HCT116 (cell line): Measurements from ENCODE around the gene UBL4B. TPM values are rescaled to one million over a fixed set of nuclear protein-coding genes. Genes with fewer than 3 reads are reported as not detected.

Source experiments
- ATAC-seq: fragments of 200-7000 bp; cut with Tn5 transposase; 2 replicates; pipeline ENCODE4 v1.9.1; 2020; ENCODE audit warnings: mild to moderate bottlenecking, moderate library complexity
- BruUV-seq: library from RNA; stranded (reverse); fragments of 400-500 nt; replicated peaks from 2 replicates; lab custom pipeline; 2021; lab: Mats Ljungman, UMichigan
- CTCF ChIA-PET: fragments of 300-600 bp; sonication (Branson Sonifier 250); formaldehyde crosslinking; loops from one replicate; lab custom pipeline; 2021; ENCODE audit warnings: antibody characterized with exemption; lab: Charles Lee
- POLR2A ChIA-PET: fragments of 300-600, 350-600 bp; sonication (Branson Sonifier 250); formaldehyde crosslinking; loops from one replicate; lab custom pipeline; 2021; ENCODE audit warnings: antibody characterized with exemption; lab: Charles Lee
- RAD21 ChIA-PET, 2 experiments: fragments of 300-600 bp; sonication (Branson Sonifier 250); formaldehyde crosslinking; loops; one replicate each; lab custom pipeline; 2023; ENCODE audit warnings: low total read pairs in 2 of 2; ENCODE audit not compliant: uncharacterized antibody in 2 of 2, unreplicated experiment in 2 of 2, low non-redundant PET in 1 of 2; lab: Charles Lee
- DNase-seq: peaks from one replicate; pipeline ENCODE4 v3.0.0-alpha.2; 2010; ENCODE audit warnings: low read depth, low spot score
- H2AFZ ChIP-seq: fragments of 200-600 bp; shearing (Covaris generic), sonication (generic); 2 replicates; pipeline ENCODE4 v1.6.1; 2017; ENCODE audit warnings: low read depth, mixed run types, mixed read lengths, antibody characterized with exemption, low read length; ENCODE audit not compliant: poor library complexity, severe bottlenecking
- H3K27ac ChIP-seq: 2 replicates; pipeline ENCODE4 v1.5.1; 2012; ENCODE audit warnings: low read depth, low read length
- H3K27me3 ChIP-seq: fragments of 200-600 bp; sonication (generic); 2 replicates; pipeline ENCODE4 v1.6.1; 2016; ENCODE audit warnings: mixed run types, low read length, mixed read lengths; ENCODE audit not compliant: insufficient read depth
- H3K36me3 ChIP-seq, 2 experiments: fragments of 200-500 bp in 1 of 2; fragments of 200-600 bp in 1 of 2; sonication (Bioruptor generic) in 1 of 2; sonication (generic) in 1 of 2; 2 replicates each; pipeline versions ENCODE4 v1.5.1 to v1.6.1; 2014 to 2016; ENCODE audit warnings: low read length in 2 of 2, inconsistent platforms in 1 of 2, mixed read lengths in 1 of 2, mixed run types in 1 of 2; ENCODE audit not compliant: insufficient read depth in 2 of 2, control insufficient read depth in 1 of 2
- H3K4me1 ChIP-seq, 2 experiments: fragments of 200-600 bp in 1 of 2; sonication (generic) in 1 of 2; 2 replicates each; pipeline versions ENCODE4 v1.5.1 to v1.6.1; 2012 to 2017; ENCODE audit warnings: low read length in 2 of 2, inconsistent platforms in 1 of 2, mild to moderate bottlenecking in 1 of 2, mixed read lengths in 1 of 2, mixed run types in 1 of 2, moderate library complexity in 1 of 2; ENCODE audit not compliant: insufficient read depth in 2 of 2, control insufficient read depth in 1 of 2
- H3K4me2 ChIP-seq: fragments of 200-600 bp; sonication (generic); 2 replicates; pipeline ENCODE4 v1.6.1; 2017; ENCODE audit warnings: mixed run types, low read length, mixed read lengths
- H3K4me3 ChIP-seq, 2 experiments: fragments of 200-600 bp in 1 of 2; sonication (generic) in 1 of 2; replicated peaks in 1 of 2; 2 replicates each; pipeline ENCODE4 v1.5.1; 2011 to 2016; ENCODE audit warnings: low read length in 2 of 2, control low read depth in 1 of 2, low read depth in 1 of 2, mild to moderate bottlenecking in 1 of 2, mixed read lengths in 1 of 2, mixed run types in 1 of 2
- H3K79me2 ChIP-seq: fragments of 200-600 bp; sonication (generic); 2 replicates; pipeline ENCODE4 v1.6.1; 2017; ENCODE audit warnings: mild to moderate bottlenecking, mixed run types, low read length, moderate library complexity, mixed read lengths; ENCODE audit not compliant: insufficient read depth
- H3K9ac ChIP-seq: fragments of 200-600 bp; sonication (generic); 2 replicates; pipeline ENCODE4 v1.6.1; 2016; ENCODE audit warnings: low read length, mixed read lengths
- H3K9me2 ChIP-seq: fragments of 200-600 bp; sonication (generic), shearing (Covaris generic); 2 replicates; pipeline ENCODE4 v1.6.1; 2017; ENCODE audit warnings: mixed run types, mild to moderate bottlenecking, moderate library complexity; ENCODE audit not compliant: insufficient read depth
- H3K9me3 ChIP-seq, 2 experiments: fragments of 200-500 bp in 1 of 2; fragments of 200-600 bp in 1 of 2; sonication (Bioruptor generic) in 1 of 2; sonication (generic) in 1 of 2; 2 replicates each; pipeline ENCODE4 v1.6.1; 2014 to 2017; ENCODE audit warnings: low read length in 2 of 2, mixed read lengths in 2 of 2, inconsistent platforms in 1 of 2, low read depth in 1 of 2, mild to moderate bottlenecking in 1 of 2, mixed run types in 1 of 2, moderate library complexity in 1 of 2; ENCODE audit not compliant: control insufficient read depth in 1 of 2, insufficient read depth in 1 of 2
- H4K20me1 ChIP-seq: fragments of 200-600 bp; sonication (generic), shearing (Covaris generic); 2 replicates; pipeline ENCODE4 v1.6.1; 2017; ENCODE audit warnings: mixed run types, mild to moderate bottlenecking, moderate library complexity; ENCODE audit not compliant: insufficient read depth
- CBX3 ChIP-seq: IDR thresholded peaks from 2 replicates; pipeline ENCODE4 v1.6.1; 2012; ENCODE audit warnings: low read depth
- CEBPB ChIP-seq: IDR thresholded peaks from 2 replicates; pipeline ENCODE4 v1.6.1; 2012; ENCODE audit warnings: low read depth
- ELF1 ChIP-seq: IDR thresholded peaks from 2 replicates; pipeline ENCODE4 v1.6.1; 2012; ENCODE audit warnings: low read depth, borderline replicate concordance
- EZH2 ChIP-seq: fragments of 200-600 bp; sonication (generic); IDR thresholded peaks from 2 replicates; pipeline ENCODE4 v1.6.1; 2017; ENCODE audit warnings: antibody characterized with exemption, mixed run types
- FOSL1 ChIP-seq: IDR thresholded peaks from 2 replicates; pipeline ENCODE4 v1.6.1; 2012; ENCODE audit warnings: low read depth
- POLR2A ChIP-seq: IDR thresholded peaks from 2 replicates; pipeline ENCODE4 v1.7.0; 2011; ENCODE audit warnings: borderline replicate concordance; ENCODE audit not compliant: insufficient read depth, insufficient read length; ENCODE audit errors: extremely low read depth
- POLR2AphosphoS5 ChIP-seq: IDR thresholded peaks from 2 replicates; pipeline ENCODE4 v1.6.1; 2011; ENCODE audit warnings: mild to moderate bottlenecking, low read depth, low read length, moderate library complexity
- RAD21 ChIP-seq: IDR thresholded peaks from 2 replicates; pipeline ENCODE4 v1.6.1; 2012; ENCODE audit warnings: low read depth, mild to moderate bottlenecking
- SIN3A ChIP-seq: IDR thresholded peaks from 2 replicates; pipeline ENCODE4 v1.6.1; 2012; ENCODE audit warnings: low read depth
- SP1 ChIP-seq: IDR thresholded peaks from 2 replicates; pipeline ENCODE4 v1.6.1; 2012; ENCODE audit warnings: low read depth
- SRF ChIP-seq: IDR thresholded peaks from 2 replicates; pipeline ENCODE4 v1.6.1; 2012; ENCODE audit warnings: low read depth
- TCF7L2 ChIP-seq: IDR thresholded peaks from 2 replicates; pipeline ENCODE4 v1.7.0; 2011; ENCODE audit warnings: borderline replicate concordance, inconsistent platforms; ENCODE audit not compliant: insufficient read depth, insufficient read length; ENCODE audit errors: extremely low read depth
- intact Hi-C: fragments of 100-400 bp; cut with micrococcal nuclease; formaldehyde crosslinking; loops from 2 replicates; pipeline ENCODE4 v1.10.0; 2022
- total RNA-seq: library from RNA; stranded (reverse); gene quantifications from one replicate; pipeline ENCODE4 v1.2.1, GENCODE V29; 2021; ENCODE audit not compliant: unreplicated experiment
- TF ChIP-seq, protein P1 (sequence below): IDR thresholded peaks from 2 replicates; pipeline ENCODE4 v1.6.1; 2012
- TF ChIP-seq, protein P2 (sequence below): IDR thresholded peaks from 2 replicates; pipeline ENCODE4 v1.6.1; 2012; ENCODE audit warnings: low read depth
- TF ChIP-seq, protein P3 (sequence below): IDR thresholded peaks from 2 replicates; pipeline ENCODE4 v1.6.1; 2011; ENCODE audit warnings: mild to moderate bottlenecking, low read length, moderate library complexity; ENCODE audit not compliant: insufficient replicate concordance; ENCODE audit errors: extremely low read depth
- TF ChIP-seq, protein P4 (sequence below): IDR thresholded peaks from 2 replicates; pipeline ENCODE4 v1.6.1; 2012

Gene UBL4B
- total RNA-seq, 1 experiment from 2014 or later, result 0.57 TPM

DNA sequence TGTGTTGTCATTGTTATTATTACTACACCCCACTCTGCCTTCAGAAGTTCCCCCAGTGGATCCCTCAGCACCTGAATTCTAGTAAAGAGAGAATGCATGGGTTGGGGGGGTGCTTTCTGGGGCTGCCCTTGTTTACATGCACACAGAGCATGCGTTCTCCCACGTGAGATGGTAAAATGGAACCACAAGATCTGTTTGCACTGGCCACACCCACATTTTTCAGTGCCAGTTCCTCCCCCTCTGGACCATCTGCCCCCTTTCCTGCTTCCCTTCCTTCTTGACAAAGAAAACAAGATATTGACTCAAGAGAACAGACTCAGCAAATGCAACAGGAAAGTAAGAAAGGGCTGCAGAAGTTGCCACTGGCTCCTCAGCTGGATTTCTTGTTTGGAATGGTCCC is 46.9 kb downstream of the UBL4B start:
- Histone ChIP-seq H3K79me2 (no peaks in the 10 kb centered on the region), H3K9me2 (no peaks in the 10 kb centered on the region), H3K4me2 (no peak overlapping the region), H2AFZ (no peak overlapping the region), H3K9ac (no peak overlapping the region), H3K27ac (no peak overlapping the region), H4K20me1 (no peaks in the 10 kb centered on the region), H3K4me3 (no peak overlapping the region), H3K36me3 (no peaks in the 10 kb centered on the region), H3K9me3 (no peaks in the 10 kb centered on the region), H3K4me1 (peaks cover 0 to 6% of the 10 kb centered on the region in 2 experiments; a peak in 2 of 4 replicates), H3K27me3 (no peaks in the 10 kb centered on the region)
- DNase-seq, result no peak
- POLR2A ChIA-PET, result no interaction called here
- no TSS peak for BruUV-seq
- CTCF ChIA-PET, result no interaction called here
- RAD21 ChIA-PET, result no interaction called here
- TF ChIP-seq, protein P1, sequence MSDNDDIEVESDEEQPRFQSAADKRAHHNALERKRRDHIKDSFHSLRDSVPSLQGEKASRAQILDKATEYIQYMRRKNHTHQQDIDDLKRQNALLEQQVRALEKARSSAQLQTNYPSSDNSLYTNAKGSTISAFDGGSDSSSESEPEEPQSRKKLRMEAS, result no peak
- intact Hi-C loops, result no loop called here
- ATAC-seq, result no peak

DNA sequence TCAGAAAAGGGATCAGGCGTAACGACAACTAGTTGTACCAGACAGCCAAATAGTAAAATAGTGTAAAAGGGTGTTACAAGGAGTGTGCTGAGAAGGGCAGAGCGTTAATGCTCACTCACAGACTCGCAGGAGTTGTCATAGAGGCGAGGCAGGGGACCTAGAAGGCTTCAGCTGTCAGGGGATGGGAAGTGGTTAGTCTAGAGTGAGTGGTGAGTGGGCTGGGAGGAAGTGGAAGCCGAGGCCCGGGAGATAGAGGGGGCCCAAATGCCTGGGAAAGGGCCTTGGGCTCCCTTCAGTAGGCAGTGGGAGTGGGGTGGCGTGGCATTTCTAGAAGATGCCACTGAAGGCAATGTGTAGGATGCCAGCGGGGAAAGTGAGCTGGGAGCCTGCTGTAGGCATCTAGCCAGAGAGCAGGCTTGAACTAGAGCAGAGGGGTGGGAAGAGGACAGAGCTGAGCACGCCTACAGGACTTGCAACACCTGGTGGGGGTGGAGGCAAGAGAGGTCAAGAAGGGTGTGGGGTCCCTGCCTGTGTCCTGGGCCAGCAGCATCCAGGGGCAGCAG is 48.4 kb downstream of the UBL4B start:
- H4K20me1 ChIP-seq, result no peaks in the 10 kb centered on the region
- no peak overlapping the region for H3K4me3 ChIP-seq
- BruUV-seq, result no TSS peak
- no peak overlapping the region for H3K27ac ChIP-seq
- ChIA-PET CTCF (interaction anchor here (0.6 kb wide), 1 partner anchor 10 kb away, joined by 5 read pairs; the partner anchor contains the start of gene SLC6A17), POLR2A (no interaction called here), RAD21 (no interaction called here)
- H3K79me2 ChIP-seq, result no peaks in the 10 kb centered on the region
- no peak overlapping the region for H3K4me2 ChIP-seq
- no peaks in the 10 kb centered on the region for H3K9me2 ChIP-seq
- peaks cover 0 to 6% of the 10 kb centered on the region in 2 experiments; a peak in 2 of 4 replicates for H3K4me1 ChIP-seq
- no peak overlapping the region for H2AFZ ChIP-seq
- H3K9ac ChIP-seq, result no peak overlapping the region
- DNase-seq (no peak), ATAC-seq (no peak)
- H3K9me3 ChIP-seq, result no peaks in the 10 kb centered on the region
- no peaks in the 10 kb centered on the region for H3K27me3 ChIP-seq
- intact Hi-C loops, result no loop called here
- H3K36me3 ChIP-seq, result no peaks in the 10 kb centered on the region
- TF ChIP-seq CEBPB (no peak), SIN3A (no peak), POLR2A (no peak), POLR2AphosphoS5 (no peak), SP1 (no peak), EZH2 (no peak), ELF1 (no peak), CBX3 (no peak), TCF7L2 (no peak), FOSL1 (no peak), SRF (no peak), RAD21 (no peak)
- TF ChIP-seq, protein P2, sequence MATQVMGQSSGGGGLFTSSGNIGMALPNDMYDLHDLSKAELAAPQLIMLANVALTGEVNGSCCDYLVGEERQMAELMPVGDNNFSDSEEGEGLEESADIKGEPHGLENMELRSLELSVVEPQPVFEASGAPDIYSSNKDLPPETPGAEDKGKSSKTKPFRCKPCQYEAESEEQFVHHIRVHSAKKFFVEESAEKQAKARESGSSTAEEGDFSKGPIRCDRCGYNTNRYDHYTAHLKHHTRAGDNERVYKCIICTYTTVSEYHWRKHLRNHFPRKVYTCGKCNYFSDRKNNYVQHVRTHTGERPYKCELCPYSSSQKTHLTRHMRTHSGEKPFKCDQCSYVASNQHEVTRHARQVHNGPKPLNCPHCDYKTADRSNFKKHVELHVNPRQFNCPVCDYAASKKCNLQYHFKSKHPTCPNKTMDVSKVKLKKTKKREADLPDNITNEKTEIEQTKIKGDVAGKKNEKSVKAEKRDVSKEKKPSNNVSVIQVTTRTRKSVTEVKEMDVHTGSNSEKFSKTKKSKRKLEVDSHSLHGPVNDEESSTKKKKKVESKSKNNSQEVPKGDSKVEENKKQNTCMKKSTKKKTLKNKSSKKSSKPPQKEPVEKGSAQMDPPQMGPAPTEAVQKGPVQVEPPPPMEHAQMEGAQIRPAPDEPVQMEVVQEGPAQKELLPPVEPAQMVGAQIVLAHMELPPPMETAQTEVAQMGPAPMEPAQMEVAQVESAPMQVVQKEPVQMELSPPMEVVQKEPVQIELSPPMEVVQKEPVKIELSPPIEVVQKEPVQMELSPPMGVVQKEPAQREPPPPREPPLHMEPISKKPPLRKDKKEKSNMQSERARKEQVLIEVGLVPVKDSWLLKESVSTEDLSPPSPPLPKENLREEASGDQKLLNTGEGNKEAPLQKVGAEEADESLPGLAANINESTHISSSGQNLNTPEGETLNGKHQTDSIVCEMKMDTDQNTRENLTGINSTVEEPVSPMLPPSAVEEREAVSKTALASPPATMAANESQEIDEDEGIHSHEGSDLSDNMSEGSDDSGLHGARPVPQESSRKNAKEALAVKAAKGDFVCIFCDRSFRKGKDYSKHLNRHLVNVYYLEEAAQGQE, result no peak
- TF ChIP-seq, protein P3, sequence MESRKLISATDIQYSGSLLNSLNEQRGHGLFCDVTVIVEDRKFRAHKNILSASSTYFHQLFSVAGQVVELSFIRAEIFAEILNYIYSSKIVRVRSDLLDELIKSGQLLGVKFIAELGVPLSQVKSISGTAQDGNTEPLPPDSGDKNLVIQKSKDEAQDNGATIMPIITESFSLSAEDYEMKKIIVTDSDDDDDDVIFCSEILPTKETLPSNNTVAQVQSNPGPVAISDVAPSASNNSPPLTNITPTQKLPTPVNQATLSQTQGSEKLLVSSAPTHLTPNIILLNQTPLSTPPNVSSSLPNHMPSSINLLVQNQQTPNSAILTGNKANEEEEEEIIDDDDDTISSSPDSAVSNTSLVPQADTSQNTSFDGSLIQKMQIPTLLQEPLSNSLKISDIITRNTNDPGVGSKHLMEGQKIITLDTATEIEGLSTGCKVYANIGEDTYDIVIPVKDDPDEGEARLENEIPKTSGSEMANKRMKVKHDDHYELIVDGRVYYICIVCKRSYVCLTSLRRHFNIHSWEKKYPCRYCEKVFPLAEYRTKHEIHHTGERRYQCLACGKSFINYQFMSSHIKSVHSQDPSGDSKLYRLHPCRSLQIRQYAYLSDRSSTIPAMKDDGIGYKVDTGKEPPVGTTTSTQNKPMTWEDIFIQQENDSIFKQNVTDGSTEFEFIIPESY, result no peak
- TF ChIP-seq, protein P4, sequence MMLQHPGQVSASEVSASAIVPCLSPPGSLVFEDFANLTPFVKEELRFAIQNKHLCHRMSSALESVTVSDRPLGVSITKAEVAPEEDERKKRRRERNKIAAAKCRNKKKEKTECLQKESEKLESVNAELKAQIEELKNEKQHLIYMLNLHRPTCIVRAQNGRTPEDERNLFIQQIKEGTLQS, result no peak
